ENCODE data around the gene RCSD1. TPM values are rescaled to one million over a fixed set of nuclear protein-coding genes. Genes with fewer than 3 reads are reported as not detected.

RCSD1 gene
- total and polyA plus RNA-seq, 4 experiments from 2014 or later, result 124 to 173 (median 146) TPM

DNA sequence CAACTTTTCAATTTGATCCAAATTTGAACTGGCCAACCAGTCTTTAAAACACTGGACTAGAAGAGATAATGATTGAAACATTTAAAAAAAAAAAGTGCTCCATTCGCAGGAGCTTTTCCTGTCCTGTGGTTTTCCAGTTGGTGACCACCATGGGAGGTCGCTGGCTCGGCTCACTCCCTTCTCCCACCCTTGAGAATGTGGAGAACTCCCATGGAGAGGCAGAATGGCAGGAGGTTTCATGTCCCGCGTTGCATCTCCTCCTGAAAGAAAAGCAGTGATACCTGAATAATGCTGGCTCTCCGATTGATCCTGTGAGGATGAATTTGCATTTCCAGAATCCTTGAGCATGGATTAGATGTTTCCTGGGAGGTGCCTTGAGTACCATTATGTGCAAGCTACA is 75.2 kb downstream of the RCSD1 start:
- intact Hi-C loops (cut with micrococcal nuclease), result no loop called here
- peaks cover 7 to 13% (median 9%) of the 10 kb centered on the region in 4 donors for H3K4me1 Mint-ChIP-seq
- POLR2A ChIA-PET (ENCODE audit: partially characterized antibody), result interaction anchor here (0.6 to 3.0 kb wide), 3 partner anchors 9 to 485 kb away, joined by 3 to 16 read pairs (median 5); partner anchors contain the start of gene POU2F1

DNA sequence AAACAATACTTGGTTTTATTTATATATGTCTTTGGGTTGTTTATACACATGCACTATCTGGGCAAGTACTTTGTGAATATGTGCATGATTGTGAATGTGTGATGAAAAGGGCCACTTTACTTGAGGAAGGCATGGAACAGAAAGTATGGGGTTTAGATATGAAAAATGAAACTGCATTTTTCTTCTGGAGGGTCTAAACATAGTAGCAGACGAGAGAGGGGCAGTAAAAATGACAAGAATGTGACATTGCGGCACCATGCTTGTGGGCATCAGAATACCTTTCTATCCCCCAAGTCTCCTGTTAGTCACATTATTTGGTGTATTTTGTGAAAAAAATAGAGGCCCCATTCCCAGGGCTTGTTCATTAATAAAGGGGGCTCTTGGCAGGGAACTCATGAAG is 76.3 kb downstream of the RCSD1 start:
- Histone ChIP-seq H3K27me3 (ENCODE audit: insufficient read depth, low read length) (no peaks in the 10 kb centered on the region), H3K9me3 (ENCODE audit: control insufficient read depth in 1 of 2, low read length in 2 of 2) (no peaks in the 10 kb centered on the region), H3K4me3 (ENCODE audit: low read length in 2 of 2) (no peak overlapping the region), H3K27ac (ENCODE audit: low read depth, low read length) (no peak overlapping the region), H3K36me3 (ENCODE audit: insufficient read depth, low read length) (peaks cover 43% of the 10 kb centered on the region), H3K4me1 (ENCODE audit: insufficient read depth, low read length) (no peaks in the 10 kb centered on the region)
- H3K27me3 Mint-ChIP-seq, result no peaks in the 10 kb centered on the region
- CTCF ChIA-PET (ENCODE audit: partially characterized antibody), result interaction anchor here (1.6 kb wide), 1 partner anchor 106 kb away, joined by 4 read pairs; no protein-coding TSS in a partner anchor
- H3K4me1 Mint-ChIP-seq, result peaks cover 7 to 13% (median 9%) of the 10 kb centered on the region in 4 donors
- intact Hi-C loops (cut with micrococcal nuclease), result no loop called here
- DNase-seq, result no peak
- H3K27ac Mint-ChIP-seq, result peak overlapping the region in 3 of 7 donors; percentile 44 to 74 (median 48)
- no peaks in the 10 kb centered on the region for H3K9me3 Mint-ChIP-seq
- H3K36me3 Mint-ChIP-seq, result peaks cover 36 to 50% of the 10 kb centered on the region in 2 donors
- H3K4me3 Mint-ChIP-seq, result no peak overlapping the region
- POLR2A ChIA-PET (ENCODE audit: partially characterized antibody), result interaction anchor here (3.0 kb wide), 1 partner anchor 8 kb away, joined by 16 read pairs; no protein-coding TSS in a partner anchor

More for the DNA sequence above, 75.2 kb downstream of the RCSD1 start:
- Histone ChIP-seq H3K36me3 (ENCODE audit: insufficient read depth, low read length) (peaks cover 49% of the 10 kb centered on the region), H3K4me3 (ENCODE audit: low read length in 2 of 2) (no peak overlapping the region), H3K9me3 (ENCODE audit: control insufficient read depth in 1 of 2, low read length in 2 of 2) (no peaks in the 10 kb centered on the region), H3K4me1 (ENCODE audit: insufficient read depth, low read length) (no peaks in the 10 kb centered on the region), H3K27me3 (ENCODE audit: insufficient read depth, low read length) (no peaks in the 10 kb centered on the region), H3K27ac (ENCODE audit: low read depth, low read length) (no peak overlapping the region)
- no peak for DNase-seq
- Mint-ChIP-seq H3K27ac (peak overlapping the region in 4 of 7 donors; percentile 44 to 67 (median 48)), H3K9me3 (no peaks in the 10 kb centered on the region), H3K36me3 (peaks cover 39 to 58% of the 10 kb centered on the region in 2 donors), H3K27me3 (no peaks in the 10 kb centered on the region), H3K4me3 (no peak overlapping the region)
- CTCF ChIA-PET (ENCODE audit: partially characterized antibody), result interaction anchor here (1.0 to 1.7 kb wide), 3 partner anchors 10 to 18 kb away, joined by 4 to 7 read pairs (median 5); no protein-coding TSS in a partner anchor

DNA sequence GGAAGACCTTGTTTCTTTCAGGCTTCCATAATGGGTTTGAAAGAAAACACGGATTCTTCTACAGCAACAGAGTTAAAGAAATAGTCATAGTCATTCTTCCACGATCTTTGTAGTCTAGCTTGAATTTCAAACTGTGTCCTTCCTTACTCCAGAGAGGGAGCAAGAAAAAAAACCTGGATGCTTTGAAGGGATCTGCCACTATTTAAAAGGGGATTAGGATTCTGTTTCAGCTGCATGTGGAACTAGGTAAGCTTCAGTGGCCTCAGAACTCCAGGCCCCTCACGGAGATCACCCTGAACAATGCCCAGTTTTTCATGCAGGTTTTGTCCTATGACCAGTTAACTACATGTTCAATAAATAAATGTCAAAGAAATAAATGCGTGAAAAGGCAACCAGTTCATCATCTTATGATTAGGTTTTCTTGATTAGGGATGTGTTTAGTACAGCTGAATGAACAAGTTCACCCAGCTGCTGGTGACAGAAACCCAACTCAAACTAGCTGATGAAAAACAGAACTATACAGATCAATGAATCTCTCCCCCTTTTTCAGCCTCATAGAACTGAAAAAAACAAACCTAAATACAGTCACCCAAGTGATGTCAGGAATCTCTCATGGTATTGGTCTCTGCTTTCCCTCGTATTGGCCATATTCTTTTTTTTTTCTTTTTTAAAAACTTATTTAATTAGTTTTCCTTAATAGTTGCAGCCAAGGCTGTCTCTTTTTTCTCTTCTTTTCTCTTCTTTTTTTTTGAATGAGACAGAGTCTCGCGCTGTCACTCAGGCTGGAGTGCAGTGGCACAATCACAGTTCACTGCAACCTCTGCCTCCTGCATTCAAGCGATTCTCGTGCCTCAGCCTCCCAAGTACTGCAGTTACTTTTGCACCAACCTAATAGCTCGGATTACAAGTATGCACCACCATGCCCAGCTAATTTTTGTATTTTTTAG is 77.2 kb downstream of the RCSD1 start:
- Mint-ChIP-seq H3K27me3 (no peaks in the 10 kb centered on the region), H3K4me3 (no peak overlapping the region), H3K9me3 (peaks cover 0 to 2% (median 0%) of the 10 kb centered on the region in 8 donors), H3K27ac (peak overlapping the region; percentile 10 to 79 (median 32)), H3K36me3 (peaks cover 31 to 42% of the 10 kb centered on the region in 2 donors), H3K4me1 (peaks cover 8 to 13% (median 11%) of the 10 kb centered on the region in 4 donors)
- Histone ChIP-seq H3K4me3 (ENCODE audit: low read length in 2 of 2) (no peak overlapping the region), H3K27ac (ENCODE audit: low read depth, low read length) (no peak overlapping the region), H3K4me1 (ENCODE audit: insufficient read depth, low read length) (no peaks in the 10 kb centered on the region), H3K9me3 (ENCODE audit: control insufficient read depth in 1 of 2, low read length in 2 of 2) (no peaks in the 10 kb centered on the region), H3K36me3 (ENCODE audit: insufficient read depth, low read length) (peaks cover 34% of the 10 kb centered on the region), H3K27me3 (ENCODE audit: insufficient read depth, low read length) (no peaks in the 10 kb centered on the region)
- DNase-seq, result no peak
- ChIA-PET CTCF (ENCODE audit: partially characterized antibody) (interaction anchor here (1.6 to 1.7 kb wide), 2 partner anchors 20 to 106 kb away, joined by 4 read pairs; no protein-coding TSS in a partner anchor), POLR2A (ENCODE audit: partially characterized antibody) (interaction anchor here (0.9 to 3.0 kb wide), 2 partner anchors 7 to 9 kb away, joined by 3 to 16 read pairs; no protein-coding TSS in a partner anchor)
- intact Hi-C loops (cut with micrococcal nuclease), result no loop called here

DNA sequence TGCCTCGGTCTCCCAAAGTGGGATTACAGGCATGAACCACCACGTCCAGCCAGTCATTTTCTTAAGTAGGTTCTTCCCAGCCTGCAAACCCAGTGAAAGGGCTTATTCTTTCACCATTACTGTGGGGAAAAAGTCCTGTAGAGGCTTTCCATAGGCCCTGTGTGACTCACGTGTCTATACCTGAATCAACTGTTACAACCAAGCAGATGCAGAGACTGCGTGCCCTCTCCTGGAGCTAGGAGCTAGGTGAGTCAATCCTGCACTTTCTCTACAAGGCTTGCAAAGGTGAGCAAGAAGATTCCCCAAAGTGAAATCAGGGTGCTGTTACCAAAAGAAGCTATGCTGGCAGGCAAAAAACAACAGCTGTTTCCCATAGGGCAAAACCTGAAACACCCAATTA is 77.9 kb downstream of the RCSD1 start:
- ChIA-PET CTCF (ENCODE audit: partially characterized antibody) (interaction anchor here (1.0 to 1.7 kb wide), 3 partner anchors 21 to 374 kb away, joined by 4 read pairs; no protein-coding TSS in a partner anchor), POLR2A (ENCODE audit: partially characterized antibody) (interaction anchor here (0.8 to 0.9 kb wide), 2 partner anchors 10 to 14 kb away, joined by 3 read pairs; no protein-coding TSS in a partner anchor)
- H3K27ac Mint-ChIP-seq, result peak overlapping the region; percentile 7 to 79 (median 37)

DNA sequence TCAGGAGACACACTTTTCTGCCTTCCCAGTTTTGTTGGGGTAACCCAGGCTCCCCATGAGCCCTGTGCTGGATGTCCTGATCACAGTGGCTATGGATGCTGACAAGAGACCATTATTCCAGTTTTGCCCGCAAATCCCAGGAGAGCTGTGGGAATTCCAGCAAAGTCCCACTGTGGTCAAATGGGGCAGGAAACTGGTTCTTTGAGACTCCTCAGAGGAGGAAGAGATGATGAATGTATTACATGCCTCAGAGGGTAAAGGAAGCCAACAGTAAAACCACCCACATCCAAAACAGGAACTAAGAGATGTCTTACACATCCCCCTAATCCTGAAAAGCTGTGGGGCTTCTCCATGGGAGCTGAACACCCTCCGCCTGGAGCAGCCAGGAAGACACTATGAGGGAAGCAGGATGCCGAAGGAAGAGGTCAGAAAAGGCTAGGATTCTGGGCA is 78.9 kb downstream of the RCSD1 start:
- peaks cover 9 to 24% (median 19%) of the 10 kb centered on the region in 4 donors for H3K4me1 Mint-ChIP-seq
- peak overlapping the region in 1 of 8 donors; percentile 47 for H3K4me3 Mint-ChIP-seq
- H3K36me3 Mint-ChIP-seq, result peaks cover 18 to 33% of the 10 kb centered on the region in 2 donors
- H3K4me3 ChIP-seq (ENCODE audit: low read length in 2 of 2), result no peak overlapping the region
- H3K9me3 ChIP-seq (ENCODE audit: control insufficient read depth in 1 of 2, low read length in 2 of 2), result no peaks in the 10 kb centered on the region
- H3K4me1 ChIP-seq (ENCODE audit: insufficient read depth, low read length), result peaks cover 9% of the 10 kb centered on the region
- ChIA-PET POLR2A (ENCODE audit: partially characterized antibody) (no interaction called here), CTCF (ENCODE audit: partially characterized antibody) (interaction anchor here (1.0 kb wide), 1 partner anchor 373 kb away, joined by 4 read pairs; no protein-coding TSS in a partner anchor)
- H3K36me3 ChIP-seq (ENCODE audit: insufficient read depth, low read length), result peaks cover 20% of the 10 kb centered on the region
- no peaks in the 10 kb centered on the region for H3K27me3 ChIP-seq (ENCODE audit: insufficient read depth, low read length)
- peaks cover 0 to 2% of the 10 kb centered on the region in 2 donors for H3K27me3 Mint-ChIP-seq
- DNase-seq, result no peak
- no peak overlapping the region for H3K27ac ChIP-seq (ENCODE audit: low read depth, low read length)
- H3K9me3 Mint-ChIP-seq, result peaks cover 0 to 6% (median 0%) of the 10 kb centered on the region in 8 donors
- H3K27ac Mint-ChIP-seq, result peak overlapping the region; percentile 15 to 86 (median 74)
- intact Hi-C loops (cut with micrococcal nuclease), result no loop called here

More for the DNA sequence above, 77.9 kb downstream of the RCSD1 start:
- Mint-ChIP-seq H3K4me3 (no peak overlapping the region), H3K27me3 (no peaks in the 10 kb centered on the region), H3K9me3 (peaks cover 0 to 2% (median 0%) of the 10 kb centered on the region in 8 donors), H3K4me1 (peaks cover 9 to 14% (median 12%) of the 10 kb centered on the region in 4 donors), H3K36me3 (peaks cover 28 to 39% of the 10 kb centered on the region in 2 donors)
- Histone ChIP-seq H3K27ac (ENCODE audit: low read depth, low read length) (no peak overlapping the region), H3K4me1 (ENCODE audit: insufficient read depth, low read length) (no peaks in the 10 kb centered on the region), H3K36me3 (ENCODE audit: insufficient read depth, low read length) (peaks cover 31% of the 10 kb centered on the region), H3K27me3 (ENCODE audit: insufficient read depth, low read length) (no peaks in the 10 kb centered on the region), H3K9me3 (ENCODE audit: control insufficient read depth in 1 of 2, low read length in 2 of 2) (no peaks in the 10 kb centered on the region), H3K4me3 (ENCODE audit: low read length in 2 of 2) (no peak overlapping the region)
- intact Hi-C loops (cut with micrococcal nuclease), result no loop called here
- no peak for DNase-seq

DNA sequence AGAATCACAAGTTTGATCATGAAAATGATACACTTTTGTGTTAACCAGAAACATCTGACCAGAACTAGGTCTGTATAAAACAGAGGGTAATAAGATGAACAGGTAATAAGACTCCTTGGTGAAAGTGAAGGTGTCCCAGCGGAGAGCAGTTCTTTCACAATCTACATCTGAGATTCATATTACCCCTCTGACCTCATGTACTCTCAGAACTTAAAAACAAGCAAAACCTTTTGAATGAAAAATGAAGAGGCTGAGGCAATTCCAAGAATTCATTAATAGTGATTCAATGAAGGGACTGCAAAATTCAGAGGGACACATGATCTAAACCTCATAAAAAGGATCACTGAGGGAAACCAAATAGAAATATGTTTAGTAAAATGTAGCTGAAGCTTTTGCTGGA is 80.8 kb downstream of the RCSD1 start:
- Histone ChIP-seq H3K36me3 (ENCODE audit: insufficient read depth, low read length) (peaks cover 2% of the 10 kb centered on the region), H3K4me3 (ENCODE audit: low read length in 2 of 2) (no peak overlapping the region), H3K9me3 (ENCODE audit: control insufficient read depth in 1 of 2, low read length in 2 of 2) (no peaks in the 10 kb centered on the region), H3K27ac (ENCODE audit: low read depth, low read length) (no peak overlapping the region), H3K4me1 (ENCODE audit: insufficient read depth, low read length) (peaks cover 18% of the 10 kb centered on the region), H3K27me3 (ENCODE audit: insufficient read depth, low read length) (no peaks in the 10 kb centered on the region)
- CTCF ChIA-PET (ENCODE audit: partially characterized antibody), result interaction anchor here (0.6 kb wide), 1 partner anchor 84 kb away, joined by 3 read pairs; no protein-coding TSS in a partner anchor
- Mint-ChIP-seq H3K4me1 (peaks cover 14 to 41% (median 27%) of the 10 kb centered on the region in 4 donors), H3K36me3 (peaks cover 1 to 28% of the 10 kb centered on the region in 2 donors), H3K9me3 (peaks cover 0 to 19% (median 0%) of the 10 kb centered on the region in 8 donors), H3K4me3 (no peak overlapping the region), H3K27me3 (peaks cover 4 to 12% of the 10 kb centered on the region in 2 donors), H3K27ac (peak overlapping the region in 1 of 7 donors; percentile 95)
- POLR2A ChIA-PET (ENCODE audit: partially characterized antibody), result no interaction called here
- intact Hi-C loops (cut with micrococcal nuclease), result loop anchor here (10.0 kb wide), 2 partner anchors 374 to 1654 kb away; partner anchors contain the start of genes BLZF1 and NME7
- DNase-seq, result no peak

Data from CD4-positive, alpha-beta memory T cell (primary cell).